B cell (primary cell): ENCODE data around the gene CCDC102A. TPM values are rescaled to one million over a fixed set of nuclear protein-coding genes. Genes with fewer than 3 reads are reported as not detected.
"Not testable (repeated sequence)": the region's sequence is repeated elsewhere in the genome, so short reads cannot be mapped to it uniquely, and the experiment has no call there.

Source experiments
- ATAC-seq: fragments of 200-7000 bp; cut with Tn5 transposase; one replicate; pipeline ENCODE4 v1.10.0; 2021; ENCODE audit warnings: low read depth, mild to moderate bottlenecking, moderate number of reproducible peaks, moderate library complexity
- CTCF ChIA-PET: fragments of 350-600 bp; sonication (Branson Sonifier 250); formaldehyde crosslinking; loops from one replicate; lab custom pipeline; 2021; ENCODE audit warnings: antibody characterized with exemption, inconsistent platforms; lab: Charles Lee
- POLR2A ChIA-PET: fragments of 350-600 bp; sonication (Branson Sonifier 250); formaldehyde crosslinking; loops from one replicate; lab custom pipeline; 2021; ENCODE audit warnings: antibody characterized with exemption; lab: Charles Lee
- DNase-seq: peaks from one replicate; pipeline ENCODE4 v3.0.0; 2013
- H2AFZ ChIP-seq: 2 replicates; pipeline ENCODE4 v1.6.1; 2012; ENCODE audit warnings: mild to moderate bottlenecking, low read depth, low read length; ENCODE audit not compliant: insufficient read depth, poor library complexity, severe bottlenecking
- H3K27ac ChIP-seq, 2 donors: 1 replicate in 1 of 2; 2 replicates in 1 of 2; pipeline ENCODE4 v1.5.1; 2012 to 2013; ENCODE audit warnings: low read length in 2 of 2, mild to moderate bottlenecking in 2 of 2, moderate library complexity in 1 of 2
- H3K27me3 ChIP-seq, 4 experiments: fragments of 200-600 bp in 1 of 4; sonication (generic) in 1 of 4; replicated peaks in 1 of 4; 1 replicate in 2 of 4; 2 replicates in 2 of 4; pipeline versions ENCODE4 v1.6.1 to v1.7.0; 2013 to 2016; ENCODE audit warnings: low read length in 3 of 4, mild to moderate bottlenecking in 2 of 4, mixed read lengths in 1 of 4, moderate library complexity in 1 of 4; ENCODE audit not compliant: insufficient read depth in 4 of 4, control insufficient read depth in 3 of 4; ENCODE audit errors: control extremely low read depth in 1 of 4
- H3K36me3 ChIP-seq, 2 experiments: replicated peaks in 1 of 2; 1 replicate in 1 of 2; 2 replicates in 1 of 2; pipeline versions ENCODE4 v1.6.1 to v1.7.1; 2013; ENCODE audit warnings: low read length in 1 of 2; ENCODE audit not compliant: insufficient read depth in 2 of 2, control insufficient read depth in 1 of 2; ENCODE audit errors: control extremely low read depth in 1 of 2, extremely low read depth in 1 of 2
- H3K4me1 ChIP-seq, 2 donors: fragments of 200-600 bp in 1 of 2; sonication (generic) in 1 of 2; 1 replicate in 1 of 2; 2 replicates in 1 of 2; pipeline versions ENCODE4 v1.5.1 to v1.6.1; 2013 to 2017; ENCODE audit warnings: low read length in 2 of 2; ENCODE audit not compliant: control insufficient read depth in 2 of 2, insufficient read depth in 2 of 2
- H3K4me2 ChIP-seq: replicated peaks from 2 replicates; pipeline ENCODE3; 2012; ENCODE audit warnings: mild to moderate bottlenecking, low read depth, low read length; ENCODE audit not compliant: poor library complexity, severe bottlenecking
- H3K4me3 ChIP-seq, 5 experiments: fragments of 200-600 bp in 1 of 5; sonication (generic) in 1 of 5; 1 replicate in 3 of 5; 2 replicates in 2 of 5; pipeline versions ENCODE4 v1.5.1 to v1.7.0; 2011 to 2016; ENCODE audit warnings: low read length in 4 of 5, mild to moderate bottlenecking in 4 of 5, low read depth in 2 of 5, control low read depth in 1 of 5, moderate library complexity in 1 of 5; ENCODE audit not compliant: insufficient read depth in 1 of 5; ENCODE audit errors: control extremely low read depth in 1 of 5, extremely low read depth in 1 of 5
- H3K79me2 ChIP-seq: fragments of 200-600 bp; sonication (generic); one replicate; pipeline ENCODE4 v1.6.0; 2016; ENCODE audit warnings: low read length; ENCODE audit not compliant: control insufficient read depth, insufficient read depth
- H3K9ac ChIP-seq: fragments of 200-600 bp; sonication (generic); 2 replicates; pipeline ENCODE4 v1.6.1; 2017; ENCODE audit warnings: mild to moderate bottlenecking, low read length, moderate library complexity
- H3K9me3 ChIP-seq, 3 donors: one replicate each; pipeline versions ENCODE4 v1.6.1 to v1.7.1; 2013; ENCODE audit warnings: low read length in 2 of 3; ENCODE audit not compliant: control insufficient read depth in 2 of 3, insufficient read depth in 1 of 3; ENCODE audit errors: control extremely low read depth in 1 of 3
- H4K20me1 ChIP-seq: 2 replicates; pipeline ENCODE4 v1.6.0; 2012; ENCODE audit warnings: mild to moderate bottlenecking, low read length; ENCODE audit not compliant: insufficient read depth, control insufficient read depth, poor library complexity, severe bottlenecking
- H3K27ac Mint-ChIP-seq: one replicate; pipeline ENCODE4 v1.8.0; 2021; ENCODE audit warnings: mixed read lengths
- H3K27me3 Mint-ChIP-seq: one replicate; pipeline ENCODE4 v1.8.0; 2021; ENCODE audit warnings: mixed read lengths
- H3K4me1 Mint-ChIP-seq: one replicate; pipeline ENCODE4 v1.8.0; 2021; ENCODE audit warnings: mixed read lengths
- H3K4me3 Mint-ChIP-seq: one replicate; pipeline ENCODE4 v1.8.0; 2021; ENCODE audit warnings: mixed read lengths
- H3K9me3 Mint-ChIP-seq: one replicate; pipeline ENCODE4 v1.8.0; 2022; ENCODE audit warnings: mixed read lengths; ENCODE audit not compliant: insufficient read depth
- CTCF ChIP-seq: fragments of 200-600 bp; IDR thresholded peaks from one replicate; pipeline ENCODE4 v1.8.0; 2022; ENCODE audit warnings: antibody characterized with exemption, mild to moderate bottlenecking
- EZH2 ChIP-seq: IDR thresholded peaks from 2 replicates; pipeline ENCODE4 v1.6.1; 2012; ENCODE audit warnings: borderline replicate concordance, low read depth, mild to moderate bottlenecking, moderate library complexity, low read length; ENCODE audit not compliant: insufficient read depth, poor library complexity, severe bottlenecking
- WGBS: methylation state at CpG from one replicate; pipeline ENCODE4 v1.1.5; 2013; ENCODE audit warnings: missing lambda C conversion rate; ENCODE audit not compliant: insufficient coverage; 5-methylcytosine and 5-hydroxymethylcytosine counted together
- intact Hi-C: fragments of 100-400 bp; cut with micrococcal nuclease; formaldehyde crosslinking; loops from one replicate; pipeline ENCODE4 v1.10.0; 2022
- polyA plus RNA-seq: library from polyadenylated mRNA; depleted of rRNA; stranded (reverse); fragments of >200 nt; gene quantifications from 2 replicates; pipeline ENCODE4 v1.2.3, GENCODE V29; 2012
- total RNA-seq, 2 donors: library from RNA; stranded (reverse); fragments of 120-200 nt in 1 of 2; gene quantifications; 1 replicate in 1 of 2; 2 replicates in 1 of 2; pipeline versions ENCODE4 v1.2.3 to v1.2.4, GENCODE V29; 2013 to 2022

CCDC102A gene
- total and polyA plus RNA-seq, 2 donors (not counting 1 experiment from before 2014, with no cell fraction given): 14.5 to 14.7 TPM

- no peaks in the 10 kb centered on the region for H3K79me2 ChIP-seq
- H3K27ac Mint-ChIP-seq: no peak overlapping the region
- H3K4me3 Mint-ChIP-seq: no peak overlapping the region
- no peaks in the 10 kb centered on the region for H3K4me1 Mint-ChIP-seq
- H3K27ac ChIP-seq: no peak overlapping the region
- intact Hi-C loops: no loop called here
- DNase-seq (no peak), ATAC-seq (no peak)
- WGBS: 67% methylated on average over 2 of the region's 7 CpGs
- no peaks in the 10 kb centered on the region for H3K9me3 Mint-ChIP-seq
- POLR2A ChIA-PET: no interaction called here
- no peaks in the 10 kb centered on the region for H3K9me3 ChIP-seq
- TF ChIP-seq CTCF: no peak
- no peak for TF ChIP-seq EZH2
- peaks cover 19% of the 10 kb centered on the region for H3K27me3 Mint-ChIP-seq
- H4K20me1 ChIP-seq: no peaks in the 10 kb centered on the region
- no peaks in the 10 kb centered on the region for H3K36me3 ChIP-seq
- H3K4me2 ChIP-seq: no peak overlapping the region
- H2AFZ ChIP-seq: no peak overlapping the region
- no peak overlapping the region for H3K9ac ChIP-seq
- CTCF ChIA-PET: interaction anchor here (0.6 to 1.3 kb wide), 2 partner anchors 43 to 75 kb away, joined by 4 read pairs; no protein-coding TSS in a partner anchor
- H3K27me3 ChIP-seq: no peaks in the 10 kb centered on the region
- no peaks in the 10 kb centered on the region for H3K4me1 ChIP-seq
- H3K4me3 ChIP-seq: no peak overlapping the region
Observed at GRCh38 chr16:57501492-57501891, 34.9 kb downstream of the CCDC102A start.

- ATAC-seq: no peak
- H3K4me2 ChIP-seq: no peak overlapping the region
- no peaks in the 10 kb centered on the region for H3K36me3 ChIP-seq
- no peaks in the 10 kb centered on the region for H3K9me3 Mint-ChIP-seq
- H3K4me3 Mint-ChIP-seq: no peak overlapping the region
- ChIA-PET POLR2A (no interaction called here), CTCF (interaction anchor here (0.7 to 1.1 kb wide), 2 partner anchors 19 to 39 kb away, joined by 3 to 6 read pairs; no protein-coding TSS in a partner anchor)
- H4K20me1 ChIP-seq: no peaks in the 10 kb centered on the region
- H3K27me3 Mint-ChIP-seq: peaks cover 15% of the 10 kb centered on the region
- H3K4me1 Mint-ChIP-seq: no peaks in the 10 kb centered on the region
- H3K4me3 ChIP-seq: no peak overlapping the region
- intact Hi-C loops: no loop called here
- WGBS: 69% methylated on average over 7 of the region's 9 CpGs
- DNase-seq: no peak
- no peaks in the 10 kb centered on the region for H3K9me3 ChIP-seq
- H2AFZ ChIP-seq: no peak overlapping the region
- H3K79me2 ChIP-seq: no peaks in the 10 kb centered on the region
- no peak overlapping the region for H3K9ac ChIP-seq
- H3K27ac ChIP-seq: no peak overlapping the region
- no peak overlapping the region for H3K27ac Mint-ChIP-seq
- H3K27me3 ChIP-seq: no peaks in the 10 kb centered on the region
- no peaks in the 10 kb centered on the region for H3K4me1 ChIP-seq
- TF ChIP-seq EZH2: no peak
- TF ChIP-seq CTCF: no peak
Observed at GRCh38 chr16:57500578-57501111, 35.7 kb downstream of the CCDC102A start.

- H3K79me2 ChIP-seq, H3K27ac Mint-ChIP-seq, H3K9me3 ChIP-seq, H3K36me3 ChIP-seq, intact Hi-C loops, H3K4me2 ChIP-seq, H3K27me3 ChIP-seq, H3K4me3 ChIP-seq, H3K27ac ChIP-seq, ATAC-seq, H3K4me3 Mint-ChIP-seq, DNase-seq, H3K9me3 Mint-ChIP-seq, H4K20me1 ChIP-seq, H3K4me1 ChIP-seq, H3K4me1 Mint-ChIP-seq, H2AFZ ChIP-seq, H3K9ac ChIP-seq: not testable (repeated sequence)
- CTCF ChIA-PET: interaction anchor here (1.1 kb wide), 1 partner anchor 20 kb away, joined by 3 read pairs; no protein-coding TSS in a partner anchor
- H3K27me3 Mint-ChIP-seq: peaks cover 12% of the 10 kb centered on the region
- 88% methylated on average over 11 of the region's 11 CpGs for WGBS
- POLR2A ChIA-PET: interaction anchor here (0.7 kb wide), 1 partner anchor 844 kb away, joined by 4 read pairs; no protein-coding TSS in a partner anchor
Observed at GRCh38 chr16:57499941-57500340, 36.4 kb downstream of the CCDC102A start.
